K562 (cell line): ENCODE data around the gene DEPDC1B. TPM values are rescaled to one million over a fixed set of nuclear protein-coding genes. Genes with fewer than 3 reads are reported as not detected.

Experiments used
- ATF7 ChIP-seq: fragments of 450-650 bp; IDR thresholded peaks from 2 replicates; pipeline ENCODE4 v1.7.1; 2014; ENCODE audit warnings: mild to moderate bottlenecking, moderate library complexity
- CREM ChIP-seq: IDR thresholded peaks from 2 replicates; pipeline ENCODE4 v1.6.1; 2014; ENCODE audit warnings: antibody characterized with exemption, low read depth
- EHMT2 ChIP-seq: fragments of 450-650 bp; IDR thresholded peaks from 2 replicates; pipeline ENCODE4 v1.6.1; 2018; ENCODE audit warnings: antibody characterized with exemption
- GABPB2 ChIP-seq: fragments of 250-450 bp; sonication (Bioruptor Pico); conservative IDR thresholded peaks from 2 replicates; pipeline ENCODE4 v1.5.1; 2021; ENCODE audit warnings: mild to moderate bottlenecking
- KDM1A ChIP-seq, 2 experiments: fragments of 450-650 bp; IDR thresholded peaks; 2 replicates each; pipeline ENCODE4 v1.6.1; 2016; ENCODE audit warnings: mild to moderate bottlenecking in 2 of 2
- RNF219 ChIP-seq: fragments of 250-450 bp; sonication (Bioruptor Pico); IDR thresholded peaks from 2 replicates; pipeline ENCODE4 v1.5.0; 2022; ENCODE audit warnings: mild to moderate bottlenecking
- STAT5B ChIP-seq: fragments of 250-450 bp; sonication (Bioruptor Pico); IDR thresholded peaks from 2 replicates; pipeline ENCODE4 v1.8.0; 2021; ENCODE audit warnings: mild to moderate bottlenecking, inconsistent platforms
- THAP12 ChIP-seq: fragments of 250-450 bp; sonication (Bioruptor Pico); IDR thresholded peaks from 2 replicates; pipeline ENCODE4 v1.9.0; 2021; ENCODE audit warnings: mild to moderate bottlenecking, inconsistent platforms
- THRAP3 ChIP-seq: fragments of 450-650 bp; IDR thresholded peaks from 2 replicates; pipeline ENCODE4 v1.6.1; 2016; ENCODE audit warnings: mild to moderate bottlenecking, inconsistent platforms, borderline replicate concordance
- YY1 ChIP-seq, 3 experiments: IDR thresholded peaks; 2 replicates each; pipeline ENCODE4 v1.6.1; 2011; ENCODE audit warnings: low read length in 2 of 3, mild to moderate bottlenecking in 2 of 3, moderate library complexity in 2 of 3, borderline replicate concordance in 1 of 3, control low read depth in 1 of 3, low read depth in 1 of 3; ENCODE audit not compliant: insufficient read depth in 3 of 3, insufficient replicate concordance in 2 of 3, control insufficient read depth in 1 of 3, insufficient read length in 1 of 3; ENCODE audit errors: extremely low read depth in 1 of 3
- ZNF57 ChIP-seq: fragments of 450-650 bp; formaldehyde crosslinking; IDR thresholded peaks from 2 replicates; pipeline ENCODE4 v1.4.0; 2020; ENCODE audit warnings: mild to moderate bottlenecking, moderate library complexity
- ZNF717 ChIP-seq: fragments of 250-450 bp; sonication (Bioruptor Pico); IDR thresholded peaks from 2 replicates; pipeline ENCODE4 v1.5.0; 2021
- polyA plus RNA-seq, 8 experiments: library from polyadenylated mRNA; depleted of rRNA in 4 of 8; stranded (reverse) in 5 of 8; unstranded in 3 of 8; fragments of >200 nt; fragmentation: Nextera tagmentation in 2 of 8; fragmentation: Illumina TruSeq in 1 of 8; extraction: Ambion mirVana in 2 of 8; extraction: Trizol in 1 of 8; gene quantifications; 2 replicates each; pipeline versions ENCODE4 v1.2.1 to v1.2.3, GENCODE V29; 2011 to 2014; ENCODE audit warnings: inconsistent platforms in 1 of 8, missing spikeins in 1 of 8
- total RNA-seq, 7 experiments: library from RNA; depleted of rRNA in 6 of 7; stranded (reverse); fragments of >200 nt in 6 of 7; fragmentation: Illumina TruSeq in 2 of 7; extraction: Trizol in 2 of 7; gene quantifications; 2 replicates each; pipeline versions ENCODE4 v1.2.1 to v1.2.3, GENCODE V29; 2011 to 2021; ENCODE audit warnings: low replicate concordance in 1 of 7
- TF ChIP-seq, protein P1 (sequence below): fragments of 450-650 bp; IDR thresholded peaks from 2 replicates; pipeline ENCODE4 v1.6.1; 2017; ENCODE audit warnings: antibody characterized with exemption, mild to moderate bottlenecking
- TF ChIP-seq, protein P2 (sequence below), 2 experiments: fragments of 450-650 bp in 1 of 2; sonication (generic) in 1 of 2; formaldehyde crosslinking in 1 of 2; IDR thresholded peaks in 1 of 2; conservative IDR thresholded peaks in 1 of 2; 2 replicates each; pipeline versions ENCODE4 v1.6.1 to v1.8.1; 2016 to 2023; ENCODE audit warnings: mild to moderate bottlenecking in 2 of 2, moderate library complexity in 2 of 2, inconsistent platforms in 1 of 2, missing genetic modification reagents in 1 of 2
- TF ChIP-seq, protein P3 (sequence below): IDR thresholded peaks from 3 replicates; pipeline ENCODE4 v1.6.1; 2011; ENCODE audit warnings: borderline replicate concordance, mild to moderate bottlenecking; ENCODE audit not compliant: insufficient read length, insufficient read depth

The DEPDC1B gene
- total and polyA plus RNA-seq, 9 of the 15 experiments (the other 6 are each of a cell fraction or from before 2014, with no cell fraction given): 36.0 to 67.2 (median 44.5) TPM

- TF ChIP-seq, protein P1, sequence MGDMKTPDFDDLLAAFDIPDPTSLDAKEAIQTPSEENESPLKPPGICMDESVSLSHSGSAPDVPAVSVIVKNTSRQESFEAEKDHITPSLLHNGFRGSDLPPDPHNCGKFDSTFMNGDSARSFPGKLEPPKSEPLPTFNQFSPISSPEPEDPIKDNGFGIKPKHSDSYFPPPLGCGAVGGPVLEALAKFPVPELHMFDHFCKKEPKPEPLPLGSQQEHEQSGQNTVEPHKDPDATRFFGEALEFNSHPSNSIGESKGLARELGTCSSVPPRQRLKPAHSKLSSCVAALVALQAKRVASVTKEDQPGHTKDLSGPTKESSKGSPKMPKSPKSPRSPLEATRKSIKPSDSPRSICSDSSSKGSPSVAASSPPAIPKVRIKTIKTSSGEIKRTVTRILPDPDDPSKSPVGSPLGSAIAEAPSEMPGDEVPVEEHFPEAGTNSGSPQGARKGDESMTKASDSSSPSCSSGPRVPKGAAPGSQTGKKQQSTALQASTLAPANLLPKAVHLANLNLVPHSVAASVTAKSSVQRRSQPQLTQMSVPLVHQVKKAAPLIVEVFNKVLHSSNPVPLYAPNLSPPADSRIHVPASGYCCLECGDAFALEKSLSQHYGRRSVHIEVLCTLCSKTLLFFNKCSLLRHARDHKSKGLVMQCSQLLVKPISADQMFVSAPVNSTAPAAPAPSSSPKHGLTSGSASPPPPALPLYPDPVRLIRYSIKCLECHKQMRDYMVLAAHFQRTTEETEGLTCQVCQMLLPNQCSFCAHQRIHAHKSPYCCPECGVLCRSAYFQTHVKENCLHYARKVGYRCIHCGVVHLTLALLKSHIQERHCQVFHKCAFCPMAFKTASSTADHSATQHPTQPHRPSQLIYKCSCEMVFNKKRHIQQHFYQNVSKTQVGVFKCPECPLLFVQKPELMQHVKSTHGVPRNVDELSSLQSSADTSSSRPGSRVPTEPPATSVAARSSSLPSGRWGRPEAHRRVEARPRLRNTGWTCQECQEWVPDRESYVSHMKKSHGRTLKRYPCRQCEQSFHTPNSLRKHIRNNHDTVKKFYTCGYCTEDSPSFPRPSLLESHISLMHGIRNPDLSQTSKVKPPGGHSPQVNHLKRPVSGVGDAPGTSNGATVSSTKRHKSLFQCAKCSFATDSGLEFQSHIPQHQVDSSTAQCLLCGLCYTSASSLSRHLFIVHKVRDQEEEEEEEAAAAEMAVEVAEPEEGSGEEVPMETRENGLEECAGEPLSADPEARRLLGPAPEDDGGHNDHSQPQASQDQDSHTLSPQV: 0 out of 2 replicates have a peak, but pooled peaks have one; percentile 20
- no peak for TF ChIP-seq ZNF717 (CRISPR knock-in tag)
- TF ChIP-seq THRAP3: no peak
- peak; percentile 37; the same call in 1 of the 2 replicates for TF ChIP-seq CREM
- TF ChIP-seq THAP12 (CRISPR knock-in tag): no peak
- TF ChIP-seq, protein P2, sequence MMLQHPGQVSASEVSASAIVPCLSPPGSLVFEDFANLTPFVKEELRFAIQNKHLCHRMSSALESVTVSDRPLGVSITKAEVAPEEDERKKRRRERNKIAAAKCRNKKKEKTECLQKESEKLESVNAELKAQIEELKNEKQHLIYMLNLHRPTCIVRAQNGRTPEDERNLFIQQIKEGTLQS (IDR thresholded peaks at IDR 0.05): peak; percentile 52
- TF ChIP-seq, protein P2 (CRISPR knock-in tag; conservative IDR thresholded peaks at IDR 0.05): no peak
- peak in 1 of 3 experiments; percentile 83 for TF ChIP-seq YY1 (IDR thresholded peaks at IDR 0.05; ENCODE audit: borderline replicate concordance in 1 of 3, control insufficient read depth in 1 of 3, extremely low read depth in 1 of 3, insufficient read depth in 3 of 3, insufficient read length in 1 of 3, insufficient replicate concordance in 2 of 3, low read depth in 1 of 3, low read length in 2 of 3)
- peak; percentile 73; the same call in 1 of the 2 replicates for TF ChIP-seq EHMT2
- no peak for TF ChIP-seq KDM1A (IDR thresholded peaks at IDR 0.05)
- TF ChIP-seq, protein P3, sequence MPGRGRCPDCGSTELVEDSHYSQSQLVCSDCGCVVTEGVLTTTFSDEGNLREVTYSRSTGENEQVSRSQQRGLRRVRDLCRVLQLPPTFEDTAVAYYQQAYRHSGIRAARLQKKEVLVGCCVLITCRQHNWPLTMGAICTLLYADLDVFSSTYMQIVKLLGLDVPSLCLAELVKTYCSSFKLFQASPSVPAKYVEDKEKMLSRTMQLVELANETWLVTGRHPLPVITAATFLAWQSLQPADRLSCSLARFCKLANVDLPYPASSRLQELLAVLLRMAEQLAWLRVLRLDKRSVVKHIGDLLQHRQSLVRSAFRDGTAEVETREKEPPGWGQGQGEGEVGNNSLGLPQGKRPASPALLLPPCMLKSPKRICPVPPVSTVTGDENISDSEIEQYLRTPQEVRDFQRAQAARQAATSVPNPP: no peak
- TF ChIP-seq GABPB2 (CRISPR knock-in tag): no peak
- no peak for TF ChIP-seq ZNF57 (CRISPR knock-in tag)
- TF ChIP-seq STAT5B: no peak
- TF ChIP-seq RNF219 (CRISPR knock-in tag): no peak
- TF ChIP-seq ATF7: peak; percentile 41; the same call in 1 of the 2 replicates
These were observed 11.8 kb downstream of the DEPDC1B start (continued) for GRCh38 chr5:60687927-60688720.
